ENCODE data around the gene SLC6A6. TPM values are rescaled to one million over a fixed set of nuclear protein-coding genes. Genes with fewer than 3 reads are reported as not detected.

Gene SLC6A6
- total and polyA plus RNA-seq, 8 donors: 2.1 to 11.6 (median 3.4) TPM

DNA sequence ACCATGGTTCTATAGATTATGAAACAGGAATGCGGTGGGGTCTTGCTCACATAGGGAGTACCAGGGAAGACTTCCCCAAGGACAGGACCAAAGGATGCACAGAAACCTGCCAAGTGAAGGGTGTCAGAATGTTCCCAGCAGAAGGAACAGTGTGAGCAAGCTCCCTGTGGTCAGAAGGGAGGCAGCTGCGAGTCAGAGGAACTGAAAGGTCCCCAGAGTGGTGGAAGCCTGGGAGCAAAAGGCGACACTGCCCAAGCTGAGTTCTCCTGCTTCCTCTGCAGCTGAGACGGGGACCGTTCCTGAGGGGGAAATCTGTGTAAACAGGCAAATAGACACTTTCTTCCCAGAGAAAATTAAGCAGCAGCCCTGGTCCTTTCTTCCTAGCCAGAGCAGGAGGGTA is 14.2 kb upstream of the SLC6A6 start:
- intact Hi-C loops (cut with DNase I): no loop called here
- TF ChIP-seq, protein P1, sequence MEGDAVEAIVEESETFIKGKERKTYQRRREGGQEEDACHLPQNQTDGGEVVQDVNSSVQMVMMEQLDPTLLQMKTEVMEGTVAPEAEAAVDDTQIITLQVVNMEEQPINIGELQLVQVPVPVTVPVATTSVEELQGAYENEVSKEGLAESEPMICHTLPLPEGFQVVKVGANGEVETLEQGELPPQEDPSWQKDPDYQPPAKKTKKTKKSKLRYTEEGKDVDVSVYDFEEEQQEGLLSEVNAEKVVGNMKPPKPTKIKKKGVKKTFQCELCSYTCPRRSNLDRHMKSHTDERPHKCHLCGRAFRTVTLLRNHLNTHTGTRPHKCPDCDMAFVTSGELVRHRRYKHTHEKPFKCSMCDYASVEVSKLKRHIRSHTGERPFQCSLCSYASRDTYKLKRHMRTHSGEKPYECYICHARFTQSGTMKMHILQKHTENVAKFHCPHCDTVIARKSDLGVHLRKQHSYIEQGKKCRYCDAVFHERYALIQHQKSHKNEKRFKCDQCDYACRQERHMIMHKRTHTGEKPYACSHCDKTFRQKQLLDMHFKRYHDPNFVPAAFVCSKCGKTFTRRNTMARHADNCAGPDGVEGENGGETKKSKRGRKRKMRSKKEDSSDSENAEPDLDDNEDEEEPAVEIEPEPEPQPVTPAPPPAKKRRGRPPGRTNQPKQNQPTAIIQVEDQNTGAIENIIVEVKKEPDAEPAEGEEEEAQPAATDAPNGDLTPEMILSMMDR (IDR thresholded peaks at IDR 0.05): no peak
- Histone ChIP-seq H3K36me3 (no peaks in the 10 kb centered on the region), H3K9me3 (no peaks in the 10 kb centered on the region), H3K4me3 (no peak overlapping the region), H3K27ac (no peak overlapping the region), H3K27me3 (no peaks in the 10 kb centered on the region), H3K4me1 (no peaks in the 10 kb centered on the region)
- no peak for DNase-seq
- peak in 2 of 4 donors; percentile 31 to 51 for ATAC-seq
- FAIRE-seq: no peak
- 68 to 72% methylated on average over 5 of the region's 5 CpGs for WGBS, 2 donors

DNA sequence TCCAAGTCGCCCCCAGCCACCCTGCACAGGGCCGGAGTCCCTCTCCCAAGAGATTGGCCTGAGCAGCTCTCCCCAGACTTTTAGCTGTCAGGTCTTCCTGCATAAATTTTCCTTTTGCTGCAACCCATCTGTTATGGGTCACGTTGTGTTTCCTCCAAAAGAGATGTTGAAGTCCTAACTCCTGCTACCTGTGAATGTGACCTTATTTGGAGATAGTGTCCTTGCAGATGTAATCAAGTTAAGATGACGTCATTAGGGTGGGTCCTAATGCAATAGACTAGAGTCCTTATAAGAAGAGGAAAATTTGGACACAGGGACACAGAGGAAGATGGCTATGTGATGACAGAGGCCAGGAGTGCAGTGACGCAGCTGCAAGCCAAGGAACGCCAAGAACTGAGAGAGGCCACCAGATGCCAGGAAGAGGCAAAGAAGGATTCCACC is 13.2 kb upstream of the SLC6A6 start:
- Histone ChIP-seq H3K27ac (no peak overlapping the region), H3K27me3 (no peaks in the 10 kb centered on the region), H3K36me3 (no peaks in the 10 kb centered on the region), H3K9me3 (no peaks in the 10 kb centered on the region), H3K4me1 (no peaks in the 10 kb centered on the region), H3K4me3 (no peak overlapping the region)
- DNase-seq: no peak
- intact Hi-C loops (cut with DNase I): no loop called here
- 58 to 60% methylated on average over 6 of the region's 6 CpGs for WGBS, 2 donors
- ATAC-seq: no peak
- TF ChIP-seq, protein P1 (IDR thresholded peaks at IDR 0.05): no peak
- FAIRE-seq: no peak

DNA sequence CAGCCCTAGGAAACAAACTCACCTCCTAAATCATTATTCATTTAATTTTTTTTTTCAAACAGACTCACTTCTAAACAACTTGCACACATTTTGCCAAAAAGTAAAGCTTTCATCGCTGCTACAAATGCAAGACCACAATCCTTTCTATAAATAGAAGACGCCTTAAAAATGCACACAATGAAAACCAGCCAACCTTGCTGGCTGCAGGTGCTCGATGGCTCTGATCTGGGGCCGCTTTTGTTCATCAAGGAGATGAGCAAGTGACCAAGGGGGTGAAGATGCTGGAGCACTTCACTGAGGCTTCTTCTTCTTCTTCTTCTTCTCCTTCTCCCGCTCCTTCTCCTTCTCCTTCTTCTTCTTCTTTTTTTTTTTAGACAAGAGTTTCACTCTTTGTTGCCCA is 12.7 kb upstream of the SLC6A6 start:
- 49 to 70% methylated on average over 5 of the region's 5 CpGs for WGBS, 2 donors
- intact Hi-C loops (cut with DNase I): no loop called here
- no peak for DNase-seq
- Histone ChIP-seq H3K27me3 (no peaks in the 10 kb centered on the region), H3K27ac (no peak overlapping the region), H3K4me1 (no peaks in the 10 kb centered on the region), H3K36me3 (no peaks in the 10 kb centered on the region), H3K4me3 (no peak overlapping the region), H3K9me3 (no peaks in the 10 kb centered on the region)
- FAIRE-seq: no peak
- ATAC-seq: no peak
- TF ChIP-seq, protein P1 (IDR thresholded peaks at IDR 0.05): no peak

DNA sequence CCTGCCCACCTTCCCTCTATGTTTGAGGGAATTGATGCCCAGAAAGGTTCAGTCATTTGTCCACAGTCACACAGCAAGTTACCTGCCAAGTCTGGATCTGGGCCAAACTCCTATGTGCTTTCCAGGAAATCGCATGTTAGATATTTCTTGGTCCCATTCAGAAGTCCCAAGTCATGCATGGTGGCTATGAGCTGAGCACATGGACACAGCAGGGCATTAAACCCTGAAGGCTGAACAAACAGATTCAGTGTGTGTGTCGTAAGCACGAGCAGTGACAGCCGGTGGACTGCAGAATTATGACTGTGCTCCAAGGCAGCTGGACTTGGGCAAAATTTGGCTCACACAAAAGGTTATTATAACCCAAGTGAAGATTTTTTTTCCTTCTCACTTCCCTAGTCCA is 11.4 kb upstream of the SLC6A6 start:
- Histone ChIP-seq H3K4me3 (no peak overlapping the region), H3K36me3 (no peaks in the 10 kb centered on the region), H3K27ac (no peak overlapping the region), H3K27me3 (no peaks in the 10 kb centered on the region), H3K4me1 (no peaks in the 10 kb centered on the region), H3K9me3 (no peaks in the 10 kb centered on the region)
- FAIRE-seq (no peak), ATAC-seq (peak in 3 of 4 donors; percentile 51 to 85 (median 81)), DNase-seq (peak in 1 of 6 donors; percentile 31)
- WGBS, 2 donors: 18 to 25% methylated on average over 4 of the region's 4 CpGs
- intact Hi-C loops (cut with DNase I): no loop called here
- TF ChIP-seq, protein P1 (IDR thresholded peaks at IDR 0.05): no peak

DNA sequence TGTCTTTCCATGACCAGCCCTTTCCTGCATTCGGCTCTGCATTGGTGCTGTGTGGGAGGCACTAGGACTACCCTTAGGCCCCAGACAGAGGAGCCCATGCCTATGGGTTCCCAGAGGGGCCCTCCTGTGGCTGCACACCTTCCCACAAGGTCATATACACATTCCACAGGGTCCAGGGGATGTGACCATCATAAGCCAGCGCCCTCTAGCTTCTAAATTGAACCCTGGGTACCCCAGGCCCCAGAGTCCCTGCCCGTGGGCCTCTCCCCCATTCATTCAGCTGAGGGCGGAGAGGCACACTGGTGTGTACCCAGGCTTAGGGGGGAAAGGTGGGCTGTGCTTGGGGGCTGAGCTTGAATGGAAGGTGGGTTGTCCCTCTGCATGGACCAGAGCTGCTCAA is 10.2 kb upstream of the SLC6A6 start:
- Histone ChIP-seq H3K36me3 (no peaks in the 10 kb centered on the region), H3K27ac (no peak overlapping the region), H3K27me3 (no peaks in the 10 kb centered on the region), H3K4me1 (no peaks in the 10 kb centered on the region), H3K4me3 (no peak overlapping the region), H3K9me3 (no peaks in the 10 kb centered on the region)
- DNase-seq (no peak), ATAC-seq (no peak), FAIRE-seq (no peak)
- 87 to 94% methylated on average over 4 of the region's 4 CpGs for WGBS, 2 donors
- TF ChIP-seq, protein P1 (IDR thresholded peaks at IDR 0.05): no peak
- intact Hi-C loops (cut with DNase I): no loop called here

All from pancreas (tissue), 10 donors.